NT2/D1 (cell line): ENCODE measurements around the gene BCL2.

ENCODE experiments used
- SUZ12 ChIP-seq: IDR thresholded peaks from 2 replicates; pipeline ENCODE4 v1.6.1; 2011; ENCODE audit not compliant: insufficient read length, insufficient read depth; ENCODE audit errors: extremely low read depth
- YY1 ChIP-seq: IDR thresholded peaks from 2 replicates; pipeline ENCODE4 v1.6.1; 2011; ENCODE audit not compliant: insufficient read length, insufficient read depth
- ZNF274 ChIP-seq: IDR thresholded peaks from 2 replicates; pipeline ENCODE4 v1.6.1; 2011; ENCODE audit warnings: mild to moderate bottlenecking, low read depth, low read length

GRCh38 chr18:63102941-63103744, 216.4 kb downstream of the BCL2 start:
- TF ChIP-seq YY1, result no peak
- TF ChIP-seq SUZ12, result no peak
- no peak for TF ChIP-seq ZNF274
